GM20000 (cell line): ENCODE data around the gene KCNE1.
"Not testable (repeated sequence)": the region's sequence is repeated elsewhere in the genome, so short reads cannot be mapped to it uniquely, and the experiment has no call there.

ENCODE experiments used
- DNase-seq: peaks from one replicate; pipeline ENCODE4 v3.0.0; 2012; ENCODE audit warnings: low spot score

The KCNE1 gene

GRCh38 chr21:34404742-34405141 lies 107.3 kb downstream of the KCNE1 start:
- DNase-seq: not testable (repeated sequence)

GRCh38 chr21:34400522-34400921 lies 111.5 kb downstream of the KCNE1 start:
- not testable (repeated sequence) for DNase-seq
